Measurements from ENCODE around the gene IFITM5.
"Not testable (repeated sequence)": the region's sequence is repeated elsewhere in the genome, so short reads cannot be mapped to it uniquely, and the experiment has no call there.

IFITM5 gene

DNA sequence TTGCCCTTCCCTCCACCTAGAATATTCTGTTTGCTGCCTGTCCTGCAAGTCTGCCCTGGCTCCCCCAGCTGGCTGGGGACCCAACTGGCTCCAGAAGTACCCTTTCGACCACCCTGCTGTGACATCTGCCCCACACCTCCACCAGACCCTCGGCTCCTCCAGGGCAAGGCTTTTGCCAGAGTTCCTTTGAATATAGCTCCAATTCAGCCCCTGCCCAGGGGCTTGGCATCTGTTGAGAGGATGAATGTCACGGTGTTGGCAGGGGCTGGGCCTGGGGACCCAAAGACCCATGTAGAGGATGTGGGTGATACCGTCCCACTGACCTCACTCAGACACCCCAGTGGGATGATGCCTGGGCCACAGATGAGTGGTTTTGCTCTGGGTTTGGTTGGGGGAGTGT is 17.2 kb downstream of the IFITM5 start:
- no peak for FAIRE-seq

DNA sequence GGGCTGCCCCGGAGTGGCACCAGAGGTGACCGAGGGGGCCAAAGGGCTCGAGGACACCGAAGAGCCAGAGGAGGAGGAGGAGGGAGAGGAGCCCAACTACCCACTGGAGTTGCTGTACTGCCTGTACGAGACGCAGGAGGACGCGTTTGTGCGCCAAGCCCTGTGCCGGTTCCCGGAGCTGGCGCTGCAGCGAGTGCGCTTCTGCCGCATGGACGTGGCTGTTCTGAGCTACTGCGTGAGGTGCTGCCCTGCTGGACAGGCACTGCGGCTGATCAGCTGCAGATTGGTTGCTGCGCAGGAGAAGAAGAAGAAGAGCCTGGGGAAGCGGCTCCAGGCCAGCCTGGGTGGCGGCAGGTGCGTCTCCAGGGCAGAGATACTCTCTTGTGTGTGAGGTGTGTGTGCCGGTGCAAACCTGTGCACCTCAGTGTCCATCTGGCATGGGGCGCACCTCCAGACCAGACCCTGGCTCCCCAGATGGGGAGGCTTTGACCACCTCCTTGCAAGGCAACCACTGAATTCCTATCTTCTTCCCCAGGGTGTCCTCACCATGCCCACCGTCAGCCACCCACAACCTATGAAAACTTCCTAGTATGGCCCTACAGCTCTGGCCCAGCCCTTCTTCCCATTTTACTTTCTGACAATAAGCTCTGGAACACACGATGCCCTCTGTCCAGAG is 17.7 kb downstream of the IFITM5 start:
- no peak for FAIRE-seq

DNA sequence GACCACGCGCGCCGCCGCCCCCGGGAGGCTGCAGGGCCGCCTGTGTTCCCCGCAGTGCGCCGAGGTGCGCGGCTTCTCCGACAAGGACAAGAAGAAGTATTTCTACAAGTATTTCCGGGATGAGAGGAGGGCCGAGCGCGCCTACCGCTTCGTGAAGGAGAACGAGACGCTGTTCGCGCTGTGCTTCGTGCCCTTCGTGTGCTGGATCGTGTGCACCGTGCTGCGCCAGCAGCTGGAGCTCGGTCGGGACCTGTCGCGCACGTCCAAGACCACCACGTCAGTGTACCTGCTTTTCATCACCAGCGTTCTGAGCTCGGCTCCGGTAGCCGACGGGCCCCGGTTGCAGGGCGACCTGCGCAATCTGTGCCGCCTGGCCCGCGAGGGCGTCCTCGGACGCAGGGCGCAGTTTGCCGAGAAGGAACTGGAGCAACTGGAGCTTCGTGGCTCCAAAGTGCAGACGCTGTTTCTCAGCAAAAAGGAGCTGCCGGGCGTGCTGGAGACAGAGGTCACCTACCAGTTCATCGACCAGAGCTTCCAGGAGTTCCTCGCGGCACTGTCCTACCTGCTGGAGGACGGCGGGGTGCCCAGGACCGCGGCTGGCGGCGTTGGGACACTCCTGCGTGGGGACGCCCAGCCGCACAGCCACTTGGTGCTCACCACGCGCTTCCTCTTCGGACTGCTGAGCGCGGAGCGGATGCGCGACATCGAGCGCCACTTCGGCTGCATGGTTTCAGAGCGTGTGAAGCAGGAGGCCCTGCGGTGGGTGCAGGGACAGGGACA is 18.4 kb downstream of the IFITM5 start:
- FAIRE-seq: no peak

DNA sequence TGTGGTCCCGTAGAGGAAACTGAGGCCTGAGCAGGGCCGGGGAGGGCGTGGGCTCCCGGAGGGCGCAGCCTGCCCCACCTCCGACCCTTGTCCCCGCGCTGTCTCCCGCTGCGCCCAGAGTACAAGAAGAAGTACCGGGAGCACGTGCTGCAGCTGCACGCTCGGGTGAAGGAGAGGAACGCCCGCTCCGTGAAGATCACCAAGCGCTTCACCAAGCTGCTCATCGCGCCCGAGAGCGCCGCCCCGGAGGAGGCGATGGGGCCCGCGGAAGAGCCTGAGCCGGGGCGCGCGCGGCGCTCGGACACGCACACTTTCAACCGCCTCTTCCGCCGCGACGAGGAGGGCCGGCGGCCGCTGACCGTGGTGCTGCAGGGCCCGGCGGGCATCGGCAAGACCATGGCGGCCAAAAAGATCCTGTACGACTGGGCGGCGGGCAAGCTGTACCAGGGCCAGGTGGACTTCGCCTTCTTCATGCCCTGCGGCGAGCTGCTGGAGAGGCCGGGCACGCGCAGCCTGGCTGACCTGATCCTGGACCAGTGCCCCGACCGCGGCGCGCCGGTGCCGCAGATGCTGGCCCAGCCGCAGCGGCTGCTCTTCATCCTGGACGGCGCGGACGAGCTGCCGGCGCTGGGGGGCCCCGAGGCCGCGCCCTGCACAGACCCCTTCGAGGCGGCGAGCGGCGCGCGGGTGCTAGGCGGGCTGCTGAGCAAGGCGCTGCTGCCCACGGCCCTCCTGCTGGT is 19.2 kb downstream of the IFITM5 start:
- no peak for FAIRE-seq

DNA sequence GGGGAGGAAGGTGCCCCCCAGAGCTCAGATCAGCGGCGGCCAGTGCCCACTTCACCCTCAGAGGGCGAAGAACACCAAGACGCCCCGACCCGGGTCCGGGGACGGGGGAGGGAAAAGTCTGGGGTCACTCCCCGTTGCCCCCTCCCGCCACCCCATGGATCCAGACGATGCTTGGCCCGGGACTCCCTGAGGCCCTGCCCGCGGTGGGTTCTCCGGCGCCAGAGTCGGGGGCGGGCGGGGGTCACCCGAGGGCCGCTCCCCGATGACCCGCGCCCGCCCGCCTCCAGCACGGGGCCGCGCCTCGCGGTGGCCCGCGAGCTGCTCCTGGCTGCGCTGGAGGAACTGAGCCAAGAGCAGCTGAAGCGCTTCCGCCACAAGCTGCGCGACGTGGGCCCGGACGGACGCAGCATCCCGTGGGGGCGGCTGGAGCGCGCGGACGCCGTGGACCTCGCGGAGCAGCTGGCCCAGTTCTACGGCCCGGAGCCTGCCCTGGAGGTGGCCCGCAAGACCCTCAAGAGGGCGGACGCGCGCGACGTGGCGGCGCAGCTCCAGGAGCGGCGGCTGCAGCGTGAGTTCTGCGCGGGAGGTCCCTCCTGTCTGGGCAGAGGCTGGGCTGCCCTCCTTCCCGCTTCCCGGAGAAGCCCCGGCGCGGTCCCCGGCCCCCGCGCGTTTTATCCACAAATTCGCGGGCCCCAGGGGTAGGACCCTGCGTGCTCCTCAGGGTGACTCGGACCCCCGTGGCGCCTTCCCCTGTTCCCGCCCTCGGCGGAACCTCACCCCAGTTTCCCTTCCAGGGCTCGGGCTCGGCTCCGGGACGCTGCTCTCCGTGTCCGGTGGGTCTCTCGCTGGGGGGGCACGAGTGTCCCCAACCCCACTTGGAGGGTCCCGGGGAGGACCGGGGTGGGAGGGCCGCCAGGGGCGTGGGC is 20.0 kb downstream of the IFITM5 start:
- no peak for FAIRE-seq

DNA sequence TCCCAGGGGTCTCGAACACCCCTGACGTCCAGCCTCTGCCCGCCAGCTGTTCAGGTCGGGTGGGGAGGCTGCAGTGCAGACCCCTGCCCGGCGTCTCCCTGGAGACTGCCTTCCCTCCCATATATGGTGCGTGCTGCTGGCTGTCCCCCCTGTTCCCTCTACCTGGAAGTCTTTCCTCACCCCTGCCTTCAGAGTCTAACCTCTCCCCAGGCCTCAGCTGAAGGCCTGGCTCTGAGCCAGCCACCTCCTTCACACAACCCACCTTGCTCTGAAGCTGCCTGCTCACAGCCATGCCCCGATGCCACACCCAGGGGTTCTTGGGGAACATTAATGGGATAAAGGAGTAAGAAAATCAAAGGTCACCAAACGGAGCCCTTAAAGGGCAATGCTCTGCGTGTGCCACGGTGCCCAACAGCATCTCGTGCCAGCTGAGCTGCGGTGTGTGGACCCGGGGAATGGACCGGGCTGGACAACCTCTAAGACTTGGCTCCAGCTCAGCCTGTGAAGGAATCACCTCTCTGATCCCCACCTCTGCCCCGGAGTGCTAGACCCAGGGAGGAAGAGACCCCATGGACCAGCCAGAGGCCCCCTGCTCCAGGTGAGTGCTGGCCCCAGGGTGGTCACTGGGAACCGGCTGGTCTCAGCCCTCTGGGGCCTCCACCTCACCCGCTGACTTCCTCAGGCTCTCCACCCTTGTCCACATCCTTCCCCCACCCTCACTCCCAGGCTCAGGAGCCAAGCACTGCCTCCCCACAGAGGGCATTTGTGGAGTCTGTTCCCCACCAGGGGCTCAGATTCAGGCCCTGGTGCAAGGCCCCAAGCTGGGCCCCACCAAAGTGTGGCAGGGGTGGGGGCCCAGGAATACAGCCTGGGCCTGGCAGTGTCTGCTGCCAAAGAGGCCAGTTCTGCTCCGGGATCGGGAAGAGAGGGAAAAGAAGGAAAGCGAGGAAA is 21.1 kb downstream of the IFITM5 start, which contains the start of gene NLRP6:
Gene NLRP6, plus strand, starts transcription at position 407 of the 951 bp plus-strand sequence. Its CDS starts 163 bp downstream, at position 570.
- FAIRE-seq: no peak

DNA sequence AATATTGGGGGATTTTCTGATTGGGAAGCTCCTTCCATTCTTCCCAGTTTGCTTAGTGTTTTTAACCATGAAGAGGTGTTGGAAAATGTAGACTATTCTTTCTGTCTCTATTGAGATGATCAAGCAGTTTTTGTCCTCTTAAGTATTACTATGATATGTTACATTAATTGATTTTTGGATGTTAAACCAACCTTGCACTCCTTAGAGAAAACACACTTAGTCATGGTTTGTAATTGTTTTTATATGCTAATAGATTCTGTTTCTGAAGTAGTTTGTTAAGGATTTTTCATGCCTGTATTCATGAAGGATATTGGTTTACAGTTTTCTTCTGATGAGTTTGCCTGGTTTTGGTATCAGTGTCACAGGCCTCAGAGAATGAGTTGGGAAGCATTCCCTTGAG is 23.1 kb downstream of the IFITM5 start:
- FAIRE-seq: no peak

DNA sequence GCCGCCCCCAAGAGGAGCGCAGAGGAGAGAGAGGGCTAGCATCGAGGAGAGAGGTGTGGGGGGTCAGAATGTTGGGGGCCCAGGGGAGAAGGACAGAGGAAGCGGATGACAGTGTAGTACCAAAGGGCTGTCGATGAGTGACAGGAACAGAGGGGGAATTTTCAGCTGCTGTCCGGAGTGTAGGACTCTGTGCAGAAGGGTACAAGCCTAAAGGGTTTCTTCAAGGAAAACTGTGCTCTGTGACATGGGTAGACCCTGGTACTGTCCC is 26.5 kb downstream of the IFITM5 start:
- no peak for FAIRE-seq

DNA sequence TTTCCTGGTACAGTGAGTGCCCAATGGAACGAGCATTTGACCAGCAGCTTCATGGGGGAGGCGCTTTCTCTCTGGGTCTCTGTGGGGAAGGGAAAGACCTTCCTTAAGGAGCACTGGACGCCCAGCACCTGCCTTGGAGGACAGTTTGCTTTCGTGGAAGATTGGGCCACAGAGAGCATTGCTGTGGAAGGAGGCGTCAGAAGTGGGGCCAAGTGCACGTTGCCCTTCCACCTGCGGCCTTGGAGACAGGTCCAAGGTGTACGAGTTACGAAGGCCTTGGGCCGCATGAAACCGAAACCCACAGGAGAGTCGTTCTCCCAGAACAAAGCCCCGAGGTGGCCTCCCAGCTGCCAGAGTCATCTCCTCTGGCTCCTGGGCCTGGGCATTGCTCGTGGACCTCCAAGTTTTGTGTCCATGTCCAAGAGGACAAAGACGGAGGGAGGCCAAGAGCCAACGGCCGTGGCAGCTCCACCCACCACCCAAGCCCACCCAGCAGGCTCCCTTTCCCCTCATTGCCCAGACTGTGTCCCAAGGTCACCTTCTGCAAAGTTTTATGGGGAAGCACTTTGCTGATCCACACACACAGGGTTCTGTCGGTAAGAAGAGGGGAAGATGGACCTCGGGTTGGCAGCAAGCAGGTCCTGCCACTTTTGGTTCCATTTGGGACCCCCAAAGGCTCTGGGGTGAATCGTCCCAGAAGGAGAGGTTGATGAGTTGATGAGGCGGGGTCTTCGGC is 27.0 kb downstream of the IFITM5 start:
- no peak for FAIRE-seq

DNA sequence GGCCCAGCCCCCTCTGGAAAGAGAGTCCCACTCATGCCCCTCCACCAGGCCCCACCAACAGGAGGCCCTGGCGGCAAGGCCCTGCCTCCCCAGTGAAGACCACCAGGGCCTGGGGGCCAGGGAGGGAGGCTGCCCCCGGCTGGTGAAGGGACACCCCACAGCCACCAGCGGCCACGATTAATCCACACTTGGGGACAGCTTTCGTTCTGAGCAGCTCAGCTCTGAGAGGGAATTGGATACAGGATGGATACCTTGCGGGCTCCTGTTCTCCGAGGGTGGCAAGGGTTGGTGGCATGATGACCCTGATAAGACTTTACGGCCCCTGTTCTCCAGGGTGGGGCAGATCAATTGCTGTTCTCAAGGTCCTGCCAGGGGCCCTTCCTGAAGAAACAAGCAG is 28.0 kb downstream of the IFITM5 start:
- FAIRE-seq: no peak

DNA sequence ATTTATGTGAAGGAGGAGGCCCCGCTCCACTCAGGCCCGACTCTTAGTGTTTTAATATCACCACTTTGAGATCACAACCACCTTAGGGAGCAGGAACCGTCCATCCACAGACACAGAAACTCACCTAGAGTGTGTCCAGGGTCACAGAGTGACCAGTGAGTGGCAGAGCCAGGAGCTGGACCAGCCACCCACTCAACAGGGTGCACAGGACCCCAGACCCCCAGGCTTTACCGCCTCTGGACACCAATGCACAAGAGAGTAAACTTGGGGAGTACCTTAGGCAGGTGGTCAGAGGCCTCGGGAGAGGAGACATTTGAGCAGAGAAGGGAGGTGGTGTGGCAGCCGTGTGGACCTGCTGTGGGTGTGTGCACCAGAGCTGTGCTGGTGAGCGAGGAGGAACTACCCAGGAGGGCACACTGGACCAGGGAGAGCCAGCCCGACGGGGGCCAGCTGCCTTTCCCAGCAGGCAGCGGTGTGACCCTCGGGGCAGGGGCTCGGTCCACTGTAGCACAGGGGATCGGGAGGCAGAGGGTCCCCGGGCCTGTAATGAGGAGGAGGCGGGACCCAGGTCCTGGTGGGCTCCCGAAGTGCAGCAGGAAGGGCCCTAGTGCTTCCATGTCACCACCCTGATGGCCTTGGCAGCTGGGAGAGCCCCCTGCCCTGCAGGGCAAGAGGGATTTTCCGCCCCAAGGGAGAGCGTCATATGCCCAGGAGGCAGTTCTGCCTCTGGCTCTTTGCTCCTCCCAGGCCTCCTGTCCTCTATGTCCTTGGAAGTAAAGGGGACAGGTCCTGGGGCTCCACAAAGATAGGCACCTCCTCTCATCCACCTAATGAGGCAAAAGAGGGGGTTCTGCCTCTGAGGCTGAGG is 28.6 kb downstream of the IFITM5 start:
- no peak for FAIRE-seq

DNA sequence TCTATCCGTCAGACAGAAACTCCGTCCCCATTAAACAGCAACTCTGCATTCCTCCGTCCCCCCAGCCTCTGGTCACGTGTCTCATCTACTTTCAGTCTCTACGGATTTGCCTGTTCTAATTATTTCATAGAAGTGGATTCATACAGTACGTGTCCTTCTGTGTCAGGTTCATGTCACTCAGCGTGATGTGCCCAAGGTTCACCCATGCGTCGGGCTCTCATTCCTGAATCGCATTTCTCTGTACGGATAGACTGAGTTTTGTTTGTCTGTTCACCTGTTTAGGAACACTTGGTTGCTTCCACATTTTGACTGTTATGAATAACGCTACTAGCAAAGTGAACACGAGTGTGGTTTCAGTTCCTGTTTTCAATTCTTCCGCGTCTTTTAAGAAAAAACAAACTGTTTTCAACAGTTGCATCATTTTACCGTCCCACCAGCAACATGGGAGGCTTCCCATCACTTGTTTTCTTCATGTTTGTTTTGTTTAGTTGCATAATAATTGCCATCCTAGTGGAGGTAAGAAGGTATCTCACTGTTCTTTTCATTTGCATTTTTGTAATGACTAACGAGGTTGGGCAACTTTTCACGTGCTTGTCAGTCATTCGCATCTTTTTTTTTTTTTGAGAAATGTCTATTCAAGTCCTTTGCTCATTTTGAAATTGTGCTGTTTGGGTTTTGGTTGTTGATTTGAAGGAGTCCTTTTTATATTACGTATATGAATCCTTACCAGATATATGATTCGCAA is 30.0 kb downstream of the IFITM5 start:
- no peak for FAIRE-seq

DNA sequence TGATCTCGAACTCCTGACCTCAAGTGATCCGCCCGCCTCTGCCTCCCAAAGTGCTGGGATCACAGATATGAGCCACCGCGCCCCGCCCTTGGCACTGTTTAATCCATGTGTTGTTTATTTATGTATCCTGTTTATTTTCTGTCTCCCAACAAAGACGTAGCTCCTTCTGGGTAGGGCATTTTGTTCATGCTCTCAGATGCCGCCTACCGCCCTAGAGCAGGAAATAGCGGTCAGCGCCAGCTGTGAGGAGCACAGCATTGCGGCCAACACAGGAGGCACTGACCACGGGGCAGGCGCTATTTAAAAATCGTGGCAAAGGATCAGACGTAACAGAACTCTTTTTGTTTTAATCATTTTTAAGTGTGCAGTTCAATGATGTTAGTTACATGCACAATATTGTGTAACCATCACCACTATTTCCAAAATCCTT is 30.6 kb downstream of the IFITM5 start:
- FAIRE-seq: not testable (repeated sequence)

DNA sequence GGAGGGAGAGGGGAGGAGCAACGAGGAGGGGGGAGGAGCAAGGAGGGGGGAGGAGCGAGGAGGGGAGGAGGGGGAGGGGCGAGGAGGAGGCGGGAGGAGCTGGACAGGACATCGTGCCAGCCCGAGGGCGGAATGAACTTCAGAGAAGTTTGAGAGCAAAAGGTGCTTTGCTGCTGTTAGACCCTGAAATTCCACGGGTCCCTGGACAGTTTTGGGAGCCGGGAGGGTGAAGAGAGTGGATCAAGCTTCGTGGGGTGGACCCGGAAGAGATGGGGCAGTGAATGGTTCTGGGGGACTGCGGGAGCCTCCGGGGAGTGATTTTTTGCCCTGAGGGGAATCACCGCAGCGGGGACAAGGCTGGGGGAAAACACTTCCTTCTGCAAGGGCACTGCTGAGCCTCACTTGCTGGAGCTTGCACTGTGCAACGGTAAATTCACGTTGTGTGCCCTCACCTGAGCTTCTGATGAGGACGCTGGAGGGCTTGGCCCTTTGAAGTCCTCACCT is 31.8 kb downstream of the IFITM5 start:
- no peak for FAIRE-seq

DNA sequence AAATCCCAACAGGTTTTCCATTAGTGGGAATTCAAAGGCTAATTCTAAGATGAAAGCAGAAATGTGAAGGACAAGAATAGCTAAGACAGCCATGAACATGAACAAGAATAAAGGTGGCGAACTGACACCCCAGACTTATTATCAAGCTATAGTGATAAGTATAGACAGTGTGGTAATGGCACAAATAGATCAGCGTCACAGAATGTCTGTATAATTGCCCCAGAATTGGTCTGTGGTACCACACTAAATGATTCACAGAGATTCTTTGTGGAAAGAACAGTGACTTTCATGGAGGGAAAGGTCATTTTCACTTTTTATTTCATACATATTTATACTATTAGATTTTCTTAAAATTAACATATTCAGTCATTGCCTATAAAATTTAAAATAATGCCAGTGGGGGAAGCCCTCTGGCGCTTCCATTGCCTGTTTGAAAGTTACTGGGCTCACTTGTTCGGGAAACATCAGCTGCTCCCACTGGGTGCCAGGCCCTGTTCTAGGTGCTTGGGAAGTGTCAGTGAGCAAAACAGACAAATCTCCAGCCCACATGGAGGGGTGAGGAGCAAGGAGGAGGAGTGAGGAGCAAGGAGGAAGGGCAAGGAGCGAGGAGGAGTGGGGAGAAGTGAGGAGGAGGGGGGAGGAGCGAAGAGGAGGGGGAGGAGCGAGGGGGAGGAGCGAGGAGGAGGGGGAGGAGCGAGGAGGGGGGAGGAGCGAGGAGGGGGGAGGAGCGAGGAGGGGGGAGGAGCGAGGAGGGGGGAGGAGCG is 32.5 kb downstream of the IFITM5 start:
- FAIRE-seq: no peak

DNA sequence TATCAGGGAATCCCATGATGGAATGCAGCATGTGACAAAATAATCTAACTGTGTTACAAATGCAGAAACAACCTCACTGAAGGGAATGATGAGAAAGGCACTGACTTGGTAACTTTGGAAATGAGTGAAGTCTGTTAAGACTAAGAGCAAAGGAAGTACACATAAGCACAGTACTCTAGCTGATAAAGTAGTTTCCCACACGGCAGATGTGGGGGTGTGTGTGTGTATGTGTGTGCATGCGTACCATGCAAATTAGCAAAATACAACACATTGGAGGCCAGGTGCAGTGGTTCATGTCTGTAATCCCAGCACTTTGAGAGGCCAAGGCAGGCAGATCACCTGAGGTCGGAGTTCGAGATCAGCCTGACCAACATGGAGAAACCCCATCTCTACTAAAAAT is 37.7 kb downstream of the IFITM5 start:
- FAIRE-seq: no peak

DNA sequence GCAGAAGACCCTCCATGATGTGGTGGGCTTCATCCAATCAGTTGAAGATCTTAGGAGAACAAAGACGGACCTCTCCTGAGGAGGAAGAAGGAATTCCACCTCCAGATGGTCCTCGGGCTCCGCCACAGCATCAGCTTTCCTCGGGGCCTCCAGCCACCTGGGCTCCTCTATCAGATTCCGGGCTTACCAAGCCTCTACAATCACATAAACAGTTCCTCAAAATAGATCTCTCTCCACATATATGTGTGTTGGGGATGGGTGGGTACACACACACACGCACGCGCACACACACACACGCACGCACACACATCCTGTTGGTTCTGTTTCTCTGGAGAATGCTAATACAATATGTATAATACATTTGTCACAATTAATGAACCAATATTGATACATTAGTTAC is 39.9 kb downstream of the IFITM5 start:
- no peak for FAIRE-seq
